HCT116 (cell line): Measurements from ENCODE around the gene CD99. TPM values are rescaled to one million over a fixed set of nuclear protein-coding genes. Genes with fewer than 3 reads are reported as not detected.

ENCODE experiments used
- ATAC-seq: fragments of 200-7000 bp; cut with Tn5 transposase; 2 replicates; pipeline ENCODE4 v1.9.1; 2020; ENCODE audit warnings: mild to moderate bottlenecking, moderate library complexity
- BruUV-seq: library from RNA; stranded (reverse); fragments of 400-500 nt; replicated peaks from 2 replicates; lab custom pipeline; 2021; lab: Mats Ljungman, UMichigan
- CTCF ChIA-PET: fragments of 300-600 bp; sonication (Branson Sonifier 250); formaldehyde crosslinking; loops from one replicate; lab custom pipeline; 2021; ENCODE audit warnings: antibody characterized with exemption; lab: Charles Lee
- POLR2A ChIA-PET: fragments of 300-600, 350-600 bp; sonication (Branson Sonifier 250); formaldehyde crosslinking; loops from one replicate; lab custom pipeline; 2021; ENCODE audit warnings: antibody characterized with exemption; lab: Charles Lee
- RAD21 ChIA-PET, 2 experiments: fragments of 300-600 bp; sonication (Branson Sonifier 250); formaldehyde crosslinking; loops; one replicate each; lab custom pipeline; 2023; ENCODE audit warnings: low total read pairs in 2 of 2; ENCODE audit not compliant: uncharacterized antibody in 2 of 2, unreplicated experiment in 2 of 2, low non-redundant PET in 1 of 2; lab: Charles Lee
- DNase-seq: peaks from one replicate; pipeline ENCODE4 v3.0.0-alpha.2; 2010; ENCODE audit warnings: low read depth, low spot score
- H2AFZ ChIP-seq: fragments of 200-600 bp; shearing (Covaris generic), sonication (generic); 2 replicates; pipeline ENCODE4 v1.6.1; 2017; ENCODE audit warnings: low read depth, mixed run types, mixed read lengths, antibody characterized with exemption, low read length; ENCODE audit not compliant: poor library complexity, severe bottlenecking
- H3K27ac ChIP-seq: 2 replicates; pipeline ENCODE4 v1.5.1; 2012; ENCODE audit warnings: low read depth, low read length
- H3K27me3 ChIP-seq: fragments of 200-600 bp; sonication (generic); 2 replicates; pipeline ENCODE4 v1.6.1; 2016; ENCODE audit warnings: mixed run types, low read length, mixed read lengths; ENCODE audit not compliant: insufficient read depth
- H3K36me3 ChIP-seq, 2 experiments: fragments of 200-500 bp in 1 of 2; fragments of 200-600 bp in 1 of 2; sonication (Bioruptor generic) in 1 of 2; sonication (generic) in 1 of 2; 2 replicates each; pipeline versions ENCODE4 v1.5.1 to v1.6.1; 2014 to 2016; ENCODE audit warnings: low read length in 2 of 2, inconsistent platforms in 1 of 2, mixed read lengths in 1 of 2, mixed run types in 1 of 2; ENCODE audit not compliant: insufficient read depth in 2 of 2, control insufficient read depth in 1 of 2
- H3K4me1 ChIP-seq, 2 experiments: fragments of 200-600 bp in 1 of 2; sonication (generic) in 1 of 2; 2 replicates each; pipeline versions ENCODE4 v1.5.1 to v1.6.1; 2012 to 2017; ENCODE audit warnings: low read length in 2 of 2, inconsistent platforms in 1 of 2, mild to moderate bottlenecking in 1 of 2, mixed read lengths in 1 of 2, mixed run types in 1 of 2, moderate library complexity in 1 of 2; ENCODE audit not compliant: insufficient read depth in 2 of 2, control insufficient read depth in 1 of 2
- H3K4me2 ChIP-seq: fragments of 200-600 bp; sonication (generic); 2 replicates; pipeline ENCODE4 v1.6.1; 2017; ENCODE audit warnings: mixed run types, low read length, mixed read lengths
- H3K4me3 ChIP-seq, 2 experiments: fragments of 200-600 bp in 1 of 2; sonication (generic) in 1 of 2; replicated peaks in 1 of 2; 2 replicates each; pipeline ENCODE4 v1.5.1; 2011 to 2016; ENCODE audit warnings: low read length in 2 of 2, control low read depth in 1 of 2, low read depth in 1 of 2, mild to moderate bottlenecking in 1 of 2, mixed read lengths in 1 of 2, mixed run types in 1 of 2
- H3K79me2 ChIP-seq: fragments of 200-600 bp; sonication (generic); 2 replicates; pipeline ENCODE4 v1.6.1; 2017; ENCODE audit warnings: mild to moderate bottlenecking, mixed run types, low read length, moderate library complexity, mixed read lengths; ENCODE audit not compliant: insufficient read depth
- H3K9ac ChIP-seq: fragments of 200-600 bp; sonication (generic); 2 replicates; pipeline ENCODE4 v1.6.1; 2016; ENCODE audit warnings: low read length, mixed read lengths
- H3K9me2 ChIP-seq: fragments of 200-600 bp; sonication (generic), shearing (Covaris generic); 2 replicates; pipeline ENCODE4 v1.6.1; 2017; ENCODE audit warnings: mixed run types, mild to moderate bottlenecking, moderate library complexity; ENCODE audit not compliant: insufficient read depth
- H3K9me3 ChIP-seq, 2 experiments: fragments of 200-500 bp in 1 of 2; fragments of 200-600 bp in 1 of 2; sonication (Bioruptor generic) in 1 of 2; sonication (generic) in 1 of 2; 2 replicates each; pipeline ENCODE4 v1.6.1; 2014 to 2017; ENCODE audit warnings: low read length in 2 of 2, mixed read lengths in 2 of 2, inconsistent platforms in 1 of 2, low read depth in 1 of 2, mild to moderate bottlenecking in 1 of 2, mixed run types in 1 of 2, moderate library complexity in 1 of 2; ENCODE audit not compliant: control insufficient read depth in 1 of 2, insufficient read depth in 1 of 2
- H4K20me1 ChIP-seq: fragments of 200-600 bp; sonication (generic), shearing (Covaris generic); 2 replicates; pipeline ENCODE4 v1.6.1; 2017; ENCODE audit warnings: mixed run types, mild to moderate bottlenecking, moderate library complexity; ENCODE audit not compliant: insufficient read depth
- ATF3 ChIP-seq: IDR thresholded peaks from 2 replicates; pipeline ENCODE4 v1.6.1; 2012
- CEBPB ChIP-seq: IDR thresholded peaks from 2 replicates; pipeline ENCODE4 v1.6.1; 2012; ENCODE audit warnings: low read depth
- CTCF ChIP-seq, 3 experiments: fragments of 200-600 bp in 1 of 3; sonication (generic) in 1 of 3; IDR thresholded peaks in 2 of 3; conservative IDR thresholded peaks in 1 of 3; 2 replicates each; pipeline ENCODE4 v1.5.1; 2012 to 2017; ENCODE audit warnings: low read depth in 2 of 3, low read length in 2 of 3, antibody characterized with exemption in 1 of 3, borderline replicate concordance in 1 of 3, control low read depth in 1 of 3, mild to moderate bottlenecking in 1 of 3, mixed read lengths in 1 of 3, mixed run types in 1 of 3, moderate library complexity in 1 of 3; ENCODE audit not compliant: insufficient read depth in 1 of 3
- EGR1 ChIP-seq: IDR thresholded peaks from 2 replicates; pipeline ENCODE4 v1.6.1; 2012; ENCODE audit warnings: low read depth
- EZH2 ChIP-seq: fragments of 200-600 bp; sonication (generic); IDR thresholded peaks from 2 replicates; pipeline ENCODE4 v1.6.1; 2017; ENCODE audit warnings: antibody characterized with exemption, mixed run types
- FOSL1 ChIP-seq: IDR thresholded peaks from 2 replicates; pipeline ENCODE4 v1.6.1; 2012; ENCODE audit warnings: low read depth
- JUND ChIP-seq: IDR thresholded peaks from 2 replicates; pipeline ENCODE4 v1.6.1; 2012
- POLR2A ChIP-seq: IDR thresholded peaks from 2 replicates; pipeline ENCODE4 v1.7.0; 2011; ENCODE audit warnings: borderline replicate concordance; ENCODE audit not compliant: insufficient read depth, insufficient read length; ENCODE audit errors: extremely low read depth
- POLR2AphosphoS5 ChIP-seq: IDR thresholded peaks from 2 replicates; pipeline ENCODE4 v1.6.1; 2011; ENCODE audit warnings: mild to moderate bottlenecking, low read depth, low read length, moderate library complexity
- RAD21 ChIP-seq: IDR thresholded peaks from 2 replicates; pipeline ENCODE4 v1.6.1; 2012; ENCODE audit warnings: low read depth, mild to moderate bottlenecking
- SIN3A ChIP-seq: IDR thresholded peaks from 2 replicates; pipeline ENCODE4 v1.6.1; 2012; ENCODE audit warnings: low read depth
- SRF ChIP-seq: IDR thresholded peaks from 2 replicates; pipeline ENCODE4 v1.6.1; 2012; ENCODE audit warnings: low read depth
- TCF7L2 ChIP-seq: IDR thresholded peaks from 2 replicates; pipeline ENCODE4 v1.7.0; 2011; ENCODE audit warnings: borderline replicate concordance, inconsistent platforms; ENCODE audit not compliant: insufficient read depth, insufficient read length; ENCODE audit errors: extremely low read depth
- ZBTB33 ChIP-seq: IDR thresholded peaks from 2 replicates; pipeline ENCODE4 v1.6.1; 2011; ENCODE audit warnings: mild to moderate bottlenecking, low read length, moderate library complexity; ENCODE audit not compliant: insufficient replicate concordance; ENCODE audit errors: extremely low read depth
- ZFX ChIP-seq: fragments of 450-650 bp; IDR thresholded peaks from 2 replicates; pipeline ENCODE4 v1.6.1; 2017
- ZNF274 ChIP-seq: fragments of 200-500 bp; sonication (Bioruptor generic); IDR thresholded peaks from 2 replicates; pipeline ENCODE4 v1.6.1; 2014; ENCODE audit warnings: mild to moderate bottlenecking, low read depth, low read length, inconsistent platforms
- intact Hi-C: fragments of 100-400 bp; cut with micrococcal nuclease; formaldehyde crosslinking; loops from 2 replicates; pipeline ENCODE4 v1.10.0; 2022
- total RNA-seq: library from RNA; stranded (reverse); gene quantifications from one replicate; pipeline ENCODE4 v1.2.1, GENCODE V29; 2021; ENCODE audit not compliant: unreplicated experiment
- TF ChIP-seq, protein P1 (sequence below): IDR thresholded peaks from 2 replicates; pipeline ENCODE4 v1.6.1; 2012
- TF ChIP-seq, protein P2 (sequence below): IDR thresholded peaks from 2 replicates; pipeline ENCODE4 v1.6.1; 2012; ENCODE audit warnings: low read depth

Gene CD99
- total RNA-seq, 1 experiment from 2014 or later, result 59.6 TPM

DNA sequence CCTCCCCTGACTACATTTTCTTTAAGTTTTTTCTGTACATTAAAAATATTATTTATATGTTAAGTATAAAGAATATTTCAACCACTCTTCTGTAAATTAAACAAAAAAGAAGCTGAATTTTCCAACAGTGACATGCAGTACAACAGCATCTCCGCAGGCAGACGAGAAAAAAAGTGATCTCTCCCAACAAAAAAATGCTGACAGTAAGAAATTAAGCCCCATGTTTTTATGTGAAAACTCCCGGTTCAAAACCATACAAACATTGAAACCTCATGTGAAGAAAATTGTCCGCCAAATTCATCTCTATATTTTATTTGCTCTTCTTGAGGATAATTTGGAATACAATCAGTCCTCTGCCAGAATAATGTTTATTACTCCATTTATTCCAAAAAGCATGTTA is 20.1 kb upstream of the CD99 start:
- Histone ChIP-seq H3K36me3 (no peaks in the 10 kb centered on the region), H3K9me3 (no peaks in the 10 kb centered on the region), H3K4me1 (no peaks in the 10 kb centered on the region), H3K4me3 (no peak overlapping the region), H3K27ac (no peak overlapping the region), H3K79me2 (no peaks in the 10 kb centered on the region), H3K9ac (no peak overlapping the region), H4K20me1 (no peaks in the 10 kb centered on the region), H2AFZ (no peak overlapping the region), H3K4me2 (no peak overlapping the region), H3K9me2 (no peaks in the 10 kb centered on the region), H3K27me3 (no peaks in the 10 kb centered on the region)
- RAD21 ChIA-PET, result no interaction called here
- POLR2A ChIA-PET, result no interaction called here
- no TSS peak for BruUV-seq
- intact Hi-C loops, result no loop called here
- TF ChIP-seq POLR2AphosphoS5 (no peak), ZFX (no peak), EZH2 (no peak), POLR2A (no peak), FOSL1 (no peak), SRF (no peak), JUND (no peak), ZBTB33 (no peak), EGR1 (no peak), TCF7L2 (no peak), CEBPB (no peak), CTCF (IDR thresholded peaks at IDR 0.05 in 2 of 3, conservative IDR thresholded peaks at IDR 0.05 in 1 of 3; ENCODE audit: borderline replicate concordance in 1 of 3, insufficient read depth in 1 of 3, low read depth in 2 of 3, low read length in 2 of 3) (no peak), SIN3A (no peak), ZNF274 (no peak), ATF3 (no peak), RAD21 (no peak)
- TF ChIP-seq, protein P1, sequence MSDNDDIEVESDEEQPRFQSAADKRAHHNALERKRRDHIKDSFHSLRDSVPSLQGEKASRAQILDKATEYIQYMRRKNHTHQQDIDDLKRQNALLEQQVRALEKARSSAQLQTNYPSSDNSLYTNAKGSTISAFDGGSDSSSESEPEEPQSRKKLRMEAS, result no peak
- TF ChIP-seq, protein P2, sequence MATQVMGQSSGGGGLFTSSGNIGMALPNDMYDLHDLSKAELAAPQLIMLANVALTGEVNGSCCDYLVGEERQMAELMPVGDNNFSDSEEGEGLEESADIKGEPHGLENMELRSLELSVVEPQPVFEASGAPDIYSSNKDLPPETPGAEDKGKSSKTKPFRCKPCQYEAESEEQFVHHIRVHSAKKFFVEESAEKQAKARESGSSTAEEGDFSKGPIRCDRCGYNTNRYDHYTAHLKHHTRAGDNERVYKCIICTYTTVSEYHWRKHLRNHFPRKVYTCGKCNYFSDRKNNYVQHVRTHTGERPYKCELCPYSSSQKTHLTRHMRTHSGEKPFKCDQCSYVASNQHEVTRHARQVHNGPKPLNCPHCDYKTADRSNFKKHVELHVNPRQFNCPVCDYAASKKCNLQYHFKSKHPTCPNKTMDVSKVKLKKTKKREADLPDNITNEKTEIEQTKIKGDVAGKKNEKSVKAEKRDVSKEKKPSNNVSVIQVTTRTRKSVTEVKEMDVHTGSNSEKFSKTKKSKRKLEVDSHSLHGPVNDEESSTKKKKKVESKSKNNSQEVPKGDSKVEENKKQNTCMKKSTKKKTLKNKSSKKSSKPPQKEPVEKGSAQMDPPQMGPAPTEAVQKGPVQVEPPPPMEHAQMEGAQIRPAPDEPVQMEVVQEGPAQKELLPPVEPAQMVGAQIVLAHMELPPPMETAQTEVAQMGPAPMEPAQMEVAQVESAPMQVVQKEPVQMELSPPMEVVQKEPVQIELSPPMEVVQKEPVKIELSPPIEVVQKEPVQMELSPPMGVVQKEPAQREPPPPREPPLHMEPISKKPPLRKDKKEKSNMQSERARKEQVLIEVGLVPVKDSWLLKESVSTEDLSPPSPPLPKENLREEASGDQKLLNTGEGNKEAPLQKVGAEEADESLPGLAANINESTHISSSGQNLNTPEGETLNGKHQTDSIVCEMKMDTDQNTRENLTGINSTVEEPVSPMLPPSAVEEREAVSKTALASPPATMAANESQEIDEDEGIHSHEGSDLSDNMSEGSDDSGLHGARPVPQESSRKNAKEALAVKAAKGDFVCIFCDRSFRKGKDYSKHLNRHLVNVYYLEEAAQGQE, result no peak
- ATAC-seq (no peak), DNase-seq (no peak)
- CTCF ChIA-PET, result no interaction called here
